ENCODE measurements around the gene UBTD1.

DNA sequence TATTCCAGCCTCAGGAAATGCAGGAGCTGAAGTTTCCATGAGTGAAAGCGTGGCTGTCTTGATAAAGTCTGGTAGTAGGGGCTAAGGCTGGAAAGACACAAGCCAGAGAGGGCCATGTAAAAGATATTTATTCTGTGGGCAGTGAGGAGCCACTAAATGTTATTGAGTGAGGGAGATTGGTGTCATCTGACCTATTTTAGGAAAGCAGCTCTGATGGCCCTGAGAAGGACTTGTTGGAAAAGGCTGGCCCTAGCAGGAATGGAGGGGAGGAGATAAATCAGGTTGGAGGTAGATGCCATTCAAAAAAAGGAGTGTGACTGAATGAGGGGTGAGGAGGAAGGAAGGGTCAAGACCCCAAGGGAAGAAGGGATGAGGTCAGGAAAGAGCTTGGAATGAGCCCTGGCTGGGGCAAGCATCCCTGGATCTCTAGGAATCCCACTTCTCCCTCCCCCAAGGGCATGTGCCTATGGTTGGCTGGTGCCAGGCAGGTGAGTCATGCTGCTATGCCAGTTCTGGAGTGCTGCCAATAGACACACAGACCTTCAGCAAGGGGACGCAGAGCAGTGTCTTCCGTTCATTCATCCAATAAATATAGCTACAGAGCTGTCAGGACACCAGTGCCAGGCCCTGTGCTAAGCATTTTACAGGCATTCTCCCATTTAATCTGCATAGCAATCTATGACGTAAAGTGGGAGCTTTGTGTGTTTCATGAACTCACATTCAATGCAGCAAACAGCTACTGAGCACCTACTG is 75.8 kb downstream of the UBTD1 start:
- TF ChIP-seq CTCF (IDR thresholded peaks at IDR 0.05): no peak
- TF ChIP-seq POLR2A (IDR thresholded peaks at IDR 0.05): no peak

Data from Peyer's patch (tissue), 4 donors.